B cell (primary cell): ENCODE results near the gene GNB1.

Experiments used
- EZH2 ChIP-seq: IDR thresholded peaks from 2 replicates; pipeline ENCODE4 v1.6.1; 2012; ENCODE audit warnings: borderline replicate concordance, low read depth, mild to moderate bottlenecking, moderate library complexity, low read length; ENCODE audit not compliant: insufficient read depth, poor library complexity, severe bottlenecking
- TF ChIP-seq, protein P1 (sequence below): fragments of 200-600 bp; IDR thresholded peaks from one replicate; pipeline ENCODE4 v1.8.0; 2022; ENCODE audit warnings: antibody characterized with exemption, mild to moderate bottlenecking

DNA sequence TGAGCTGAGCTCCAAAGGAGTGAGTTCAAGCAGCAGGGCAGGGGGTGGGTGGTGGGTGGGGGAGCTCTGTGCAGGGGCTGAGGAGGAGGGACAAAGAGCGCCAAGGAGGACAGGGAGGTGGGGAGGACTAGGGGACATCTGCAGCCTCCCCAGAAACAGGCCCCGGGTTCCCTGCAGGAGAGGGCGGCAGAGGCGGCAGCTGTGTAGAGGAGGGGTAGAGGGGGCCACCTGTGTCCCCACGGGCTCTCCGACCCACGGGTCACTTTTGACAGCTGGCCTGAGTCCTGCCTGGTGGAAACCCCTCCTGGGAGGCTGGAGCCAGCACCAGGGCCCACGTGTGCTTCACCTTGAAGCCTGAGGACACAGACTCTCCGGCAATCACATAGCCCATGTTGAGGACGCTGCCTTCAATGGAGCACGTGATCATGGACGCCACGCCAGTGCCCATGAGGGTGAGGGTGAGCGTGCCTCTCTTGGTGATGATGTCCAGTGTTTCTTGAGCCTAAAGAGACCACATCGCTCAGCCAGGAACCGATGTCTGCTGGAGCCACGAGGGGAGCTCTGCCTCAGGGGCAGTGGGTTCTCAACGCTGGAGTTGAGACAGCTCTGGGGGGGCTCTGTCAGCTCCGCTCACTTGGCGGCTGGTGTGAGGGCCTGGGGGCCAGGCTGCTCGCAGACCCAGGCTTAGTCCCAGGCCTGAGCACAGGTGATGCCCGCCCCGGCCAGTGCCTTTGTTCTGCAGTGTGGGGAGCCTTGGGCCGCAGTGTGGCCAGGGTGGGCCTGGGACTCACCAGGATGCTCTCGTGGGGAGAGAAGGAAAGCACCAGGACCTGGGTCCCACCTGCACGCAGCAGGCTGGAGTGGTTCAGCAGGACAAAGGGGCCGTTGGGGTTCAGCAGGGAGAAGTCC is 34.8 kb upstream of the GNB1 start:
- TF ChIP-seq, protein P1, sequence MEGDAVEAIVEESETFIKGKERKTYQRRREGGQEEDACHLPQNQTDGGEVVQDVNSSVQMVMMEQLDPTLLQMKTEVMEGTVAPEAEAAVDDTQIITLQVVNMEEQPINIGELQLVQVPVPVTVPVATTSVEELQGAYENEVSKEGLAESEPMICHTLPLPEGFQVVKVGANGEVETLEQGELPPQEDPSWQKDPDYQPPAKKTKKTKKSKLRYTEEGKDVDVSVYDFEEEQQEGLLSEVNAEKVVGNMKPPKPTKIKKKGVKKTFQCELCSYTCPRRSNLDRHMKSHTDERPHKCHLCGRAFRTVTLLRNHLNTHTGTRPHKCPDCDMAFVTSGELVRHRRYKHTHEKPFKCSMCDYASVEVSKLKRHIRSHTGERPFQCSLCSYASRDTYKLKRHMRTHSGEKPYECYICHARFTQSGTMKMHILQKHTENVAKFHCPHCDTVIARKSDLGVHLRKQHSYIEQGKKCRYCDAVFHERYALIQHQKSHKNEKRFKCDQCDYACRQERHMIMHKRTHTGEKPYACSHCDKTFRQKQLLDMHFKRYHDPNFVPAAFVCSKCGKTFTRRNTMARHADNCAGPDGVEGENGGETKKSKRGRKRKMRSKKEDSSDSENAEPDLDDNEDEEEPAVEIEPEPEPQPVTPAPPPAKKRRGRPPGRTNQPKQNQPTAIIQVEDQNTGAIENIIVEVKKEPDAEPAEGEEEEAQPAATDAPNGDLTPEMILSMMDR = no peak
- TF ChIP-seq EZH2 = no peak
